OCI-LY7 (cell line): ENCODE data around the gene ENSA. TPM values are rescaled to one million over a fixed set of nuclear protein-coding genes. Genes with fewer than 3 reads are reported as not detected.
"Not testable (repeated sequence)": the region's sequence is repeated elsewhere in the genome, so short reads cannot be mapped to it uniquely, and the experiment has no call there.

Experiments used
- BruUV-seq: library from RNA; stranded (reverse); fragments of 400-500 nt; replicated peaks from 2 replicates; lab custom pipeline; 2021; lab: Mats Ljungman, UMichigan
- CTCF ChIA-PET: fragments of 300-600 bp; sonication (Branson Sonifier 250); formaldehyde crosslinking; loops from one replicate; lab custom pipeline; 2022; ENCODE audit warnings: antibody characterized with exemption; ENCODE audit not compliant: unreplicated experiment; lab: Charles Lee
- POLR2A ChIA-PET: fragments of 300-600 bp; sonication (Branson Sonifier 250); formaldehyde crosslinking; loops from one replicate; lab custom pipeline; 2022; ENCODE audit warnings: antibody characterized with exemption; lab: Charles Lee
- DNase-seq: peaks from one replicate; pipeline ENCODE4 v3.0.0-alpha.2; 2015; ENCODE audit warnings: low spot score
- H2AFZ ChIP-seq: fragments of 200-600 bp; sonication (generic), shearing (Covaris generic); 2 replicates; pipeline ENCODE4 v1.6.1; 2014; ENCODE audit warnings: mild to moderate bottlenecking, antibody characterized with exemption, low read length, moderate library complexity
- H3K27ac ChIP-seq: fragments of 200-600 bp; sonication (generic); 2 replicates; pipeline ENCODE4 v1.5.1; 2014; ENCODE audit warnings: mixed run types, low read depth, mild to moderate bottlenecking, moderate library complexity, low read length, inconsistent platforms; ENCODE audit not compliant: poor library complexity, severe bottlenecking
- H3K36me3 ChIP-seq: fragments of 200-600 bp; sonication (generic); 2 replicates; pipeline ENCODE4 v1.6.1; 2014; ENCODE audit warnings: mild to moderate bottlenecking, antibody characterized with exemption, low read length, moderate library complexity, mixed read lengths; ENCODE audit not compliant: insufficient read depth
- H3K4me1 ChIP-seq: fragments of 200-600 bp; sonication (generic); 2 replicates; pipeline ENCODE4 v1.5.1; 2014; ENCODE audit warnings: mild to moderate bottlenecking, low read length; ENCODE audit not compliant: insufficient read depth, poor library complexity, severe bottlenecking
- H3K4me2 ChIP-seq: fragments of 200-600 bp; sonication (generic); 2 replicates; pipeline ENCODE4 v1.6.1; 2014; ENCODE audit warnings: mild to moderate bottlenecking, low read length
- H3K4me3 ChIP-seq: fragments of 200-600 bp; sonication (generic); 2 replicates; pipeline ENCODE4 v1.5.1; 2014; ENCODE audit warnings: mild to moderate bottlenecking, low read depth, low read length; ENCODE audit not compliant: poor library complexity, severe bottlenecking
- H3K79me2 ChIP-seq: fragments of 200-600 bp; sonication (generic); 2 replicates; pipeline ENCODE4 v1.6.1; 2016; ENCODE audit warnings: low read depth, mild to moderate bottlenecking, low read length, moderate library complexity, mixed read lengths; ENCODE audit not compliant: insufficient read depth
- H3K9me2 ChIP-seq: fragments of 200-600 bp; sonication (generic); 2 replicates; pipeline ENCODE4 v1.6.1; 2016; ENCODE audit warnings: mild to moderate bottlenecking, low read length, mixed read lengths; ENCODE audit not compliant: insufficient read depth
- H3K9me3 ChIP-seq: fragments of 200-600 bp; sonication (generic); 2 replicates; pipeline ENCODE4 v1.6.1; 2014; ENCODE audit warnings: mild to moderate bottlenecking, mixed run types, low read length, mixed read lengths
- H4K20me1 ChIP-seq: fragments of 200-600 bp; sonication (generic); 2 replicates; pipeline ENCODE4 v1.6.1; 2014; ENCODE audit warnings: mild to moderate bottlenecking, antibody characterized with exemption, low read length, moderate library complexity, mixed read lengths; ENCODE audit not compliant: insufficient read depth
- EZH2phosphoT487 ChIP-seq: fragments of 200-600 bp; sonication (generic); IDR thresholded peaks from 2 replicates; pipeline ENCODE4 v1.6.1; 2018; ENCODE audit warnings: low read depth, borderline replicate concordance, mild to moderate bottlenecking, mixed run types, antibody characterized with exemption, low read length, moderate library complexity, mixed read lengths
- intact Hi-C: fragments of 100-400 bp; cut with micrococcal nuclease; formaldehyde crosslinking; loops from one replicate; pipeline ENCODE4 v1.10.0; 2022; ENCODE audit not compliant: unreplicated experiment
- total RNA-seq, 2 experiments: library from RNA; depleted of rRNA in 1 of 2; stranded (reverse); fragments of >200 nt in 1 of 2; shearing (Covaris generic) in 1 of 2; gene quantifications; 2 replicates each; pipeline ENCODE4 v1.2.3, GENCODE V29; 2014 to 2022
- TF ChIP-seq, protein P1 (sequence below): fragments of 200-600 bp; sonication (generic); conservative IDR thresholded peaks from 2 replicates; pipeline ENCODE4 v1.5.1; 2014; ENCODE audit warnings: mild to moderate bottlenecking, antibody characterized with exemption, low read length, moderate library complexity, mixed read lengths

Gene ENSA
- total RNA-seq, 2 experiments from 2014 or later = 97.1 to 164 TPM

DNA sequence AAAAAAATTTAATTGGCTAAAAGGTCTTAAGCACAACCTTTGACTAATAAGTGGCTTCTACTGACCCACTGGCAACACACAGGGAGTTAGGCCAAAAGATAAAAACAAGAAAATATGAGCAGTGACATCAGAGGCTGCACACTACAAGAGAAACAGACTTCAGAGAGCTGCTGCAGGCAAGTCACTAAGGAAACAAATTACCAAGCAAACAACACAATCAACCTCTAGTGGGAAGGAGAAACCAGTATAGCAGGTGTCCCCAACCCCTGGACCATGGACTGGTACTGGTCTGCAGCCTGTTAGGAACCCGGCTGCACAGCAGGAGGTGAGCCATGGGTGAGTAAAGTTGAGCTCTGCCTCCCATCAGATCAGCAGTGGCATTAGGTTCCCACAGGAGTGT is 20.8 kb upstream of the ENSA start:
- DNase-seq = no peak
- no TSS peak for BruUV-seq
- no peak overlapping the region for H3K27ac ChIP-seq
- H2AFZ ChIP-seq = no peak overlapping the region
- intact Hi-C loops = no loop called here
- H3K4me2 ChIP-seq = no peak overlapping the region
- no peaks in the 10 kb centered on the region for H4K20me1 ChIP-seq
- H3K9me3 ChIP-seq = no peaks in the 10 kb centered on the region
- no peaks in the 10 kb centered on the region for H3K9me2 ChIP-seq
- POLR2A ChIA-PET = no interaction called here
- TF ChIP-seq, protein P1, sequence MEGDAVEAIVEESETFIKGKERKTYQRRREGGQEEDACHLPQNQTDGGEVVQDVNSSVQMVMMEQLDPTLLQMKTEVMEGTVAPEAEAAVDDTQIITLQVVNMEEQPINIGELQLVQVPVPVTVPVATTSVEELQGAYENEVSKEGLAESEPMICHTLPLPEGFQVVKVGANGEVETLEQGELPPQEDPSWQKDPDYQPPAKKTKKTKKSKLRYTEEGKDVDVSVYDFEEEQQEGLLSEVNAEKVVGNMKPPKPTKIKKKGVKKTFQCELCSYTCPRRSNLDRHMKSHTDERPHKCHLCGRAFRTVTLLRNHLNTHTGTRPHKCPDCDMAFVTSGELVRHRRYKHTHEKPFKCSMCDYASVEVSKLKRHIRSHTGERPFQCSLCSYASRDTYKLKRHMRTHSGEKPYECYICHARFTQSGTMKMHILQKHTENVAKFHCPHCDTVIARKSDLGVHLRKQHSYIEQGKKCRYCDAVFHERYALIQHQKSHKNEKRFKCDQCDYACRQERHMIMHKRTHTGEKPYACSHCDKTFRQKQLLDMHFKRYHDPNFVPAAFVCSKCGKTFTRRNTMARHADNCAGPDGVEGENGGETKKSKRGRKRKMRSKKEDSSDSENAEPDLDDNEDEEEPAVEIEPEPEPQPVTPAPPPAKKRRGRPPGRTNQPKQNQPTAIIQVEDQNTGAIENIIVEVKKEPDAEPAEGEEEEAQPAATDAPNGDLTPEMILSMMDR = no peak
- no peak for TF ChIP-seq EZH2phosphoT487
- CTCF ChIA-PET = no interaction called here
- H3K4me1 ChIP-seq = no peaks in the 10 kb centered on the region
- H3K36me3 ChIP-seq = peaks cover 44% of the 10 kb centered on the region
- H3K79me2 ChIP-seq = no peaks in the 10 kb centered on the region
- H3K4me3 ChIP-seq = no peak overlapping the region

- DNase-seq = no peak
- ChIA-PET POLR2A (interaction anchor here (0.9 kb wide), 1 partner anchor 68 kb away, joined by 3 read pairs; no protein-coding TSS in a partner anchor), CTCF (interaction anchor here (1.5 kb wide), 1 partner anchor 89 kb away, joined by 3 read pairs; no protein-coding TSS in a partner anchor)
- H3K4me3 ChIP-seq = no peak overlapping the region
- BruUV-seq = no TSS peak
- no peak overlapping the region for H3K4me2 ChIP-seq
- H3K4me1 ChIP-seq = no peaks in the 10 kb centered on the region
- H3K9me3 ChIP-seq = no peaks in the 10 kb centered on the region
- no peaks in the 10 kb centered on the region for H3K79me2 ChIP-seq
- H2AFZ ChIP-seq = no peak overlapping the region
- no peak overlapping the region for H3K27ac ChIP-seq
- H3K36me3 ChIP-seq = peaks cover 44% of the 10 kb centered on the region
- H4K20me1 ChIP-seq = no peaks in the 10 kb centered on the region
- H3K9me2 ChIP-seq = no peaks in the 10 kb centered on the region
- TF ChIP-seq EZH2phosphoT487 = no peak
- TF ChIP-seq, protein P1 = no peak
- intact Hi-C loops = no loop called here
These were observed 20.1 kb upstream of the ENSA start for GRCh38 chr1:150649441-150650075.

- Histone ChIP-seq H3K27ac (no peak overlapping the region), H3K36me3 (peaks cover 17% of the 10 kb centered on the region), H3K4me3 (no peak overlapping the region), H4K20me1 (no peaks in the 10 kb centered on the region), H3K79me2 (no peaks in the 10 kb centered on the region), H3K9me3 (no peaks in the 10 kb centered on the region), H2AFZ (no peak overlapping the region), H3K4me1 (no peaks in the 10 kb centered on the region), H3K9me2 (no peaks in the 10 kb centered on the region), H3K4me2 (no peak overlapping the region)
- DNase-seq = no peak
- TF ChIP-seq, protein P1 = no peak
- TF ChIP-seq EZH2phosphoT487 = no peak
- POLR2A ChIA-PET = no interaction called here
- no TSS peak for BruUV-seq
- intact Hi-C loops = no loop called here
- CTCF ChIA-PET = no interaction called here
These were observed 12.9 kb upstream of the ENSA start for GRCh38 chr1:150642296-150642695.

DNA sequence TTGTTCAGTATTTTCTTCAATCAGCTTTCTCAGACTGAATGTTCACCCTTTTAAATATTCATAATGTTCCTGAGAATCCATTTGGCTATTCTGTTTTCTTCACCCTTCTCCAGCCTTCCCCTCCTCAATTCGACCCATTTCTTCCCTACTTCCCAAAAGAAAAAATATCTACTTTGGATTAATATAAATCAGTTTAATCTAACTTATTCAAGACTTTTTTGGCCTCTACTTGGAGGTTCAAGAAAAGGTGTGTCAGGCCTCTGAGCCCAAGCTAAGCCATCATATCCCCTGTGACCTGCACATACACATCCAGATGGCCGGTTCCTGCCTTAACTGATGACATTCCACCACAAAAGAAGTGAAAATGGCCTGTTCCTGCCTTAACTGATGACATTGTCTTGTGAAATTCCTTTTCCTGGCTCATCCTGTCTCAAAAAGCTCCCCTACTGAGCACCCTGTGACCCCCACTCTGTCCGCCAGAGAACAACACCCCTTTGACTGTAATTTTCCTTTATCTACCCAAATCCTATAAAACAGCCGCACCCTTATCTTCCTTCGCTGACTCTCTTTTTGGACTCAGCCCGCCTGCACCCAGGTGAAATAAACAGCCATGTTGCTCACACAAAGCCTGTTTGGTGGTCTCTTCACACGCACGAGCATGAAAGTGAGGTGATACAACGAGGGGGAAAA is 11.9 kb upstream of the ENSA start:
- DNase-seq, CTCF ChIA-PET, H2AFZ ChIP-seq, H3K27ac ChIP-seq, H3K79me2 ChIP-seq, H3K9me2 ChIP-seq, H3K4me2 ChIP-seq, H3K36me3 ChIP-seq, H3K9me3 ChIP-seq, H3K4me1 ChIP-seq, intact Hi-C loops, BruUV-seq, H3K4me3 ChIP-seq, H4K20me1 ChIP-seq: not testable (repeated sequence)
- POLR2A ChIA-PET = interaction anchor here (0.5 to 1.3 kb wide), 2 partner anchors 61 to 95 kb away, joined by 3 read pairs; no protein-coding TSS in a partner anchor
